ENCODE measurements around the gene NUAK1. TPM values are rescaled to one million over a fixed set of nuclear protein-coding genes. Genes with fewer than 3 reads are reported as not detected.

Gene NUAK1
- polyA plus RNA-seq, 1 donor from 2014 or later, result 8.3 TPM

DNA sequence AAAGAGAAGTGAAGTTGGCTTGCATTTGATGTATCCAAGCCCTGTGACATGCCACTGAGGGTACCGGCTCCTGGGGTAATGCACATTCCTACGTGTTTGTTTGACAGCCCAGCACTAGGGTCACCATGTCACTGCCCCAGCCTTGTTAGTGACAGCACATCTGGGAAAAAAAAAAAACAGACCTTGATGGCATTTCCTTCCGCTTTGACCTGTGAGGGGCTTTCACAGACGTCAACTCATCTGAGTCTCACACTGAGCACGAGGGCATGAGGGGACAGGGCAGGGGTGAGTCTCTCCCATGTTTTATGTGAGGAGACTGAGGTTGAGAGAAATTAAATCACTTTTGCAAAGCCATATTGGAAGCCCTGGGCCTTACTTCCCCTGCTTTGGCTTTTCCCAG is 111.5 kb downstream of the NUAK1 start (continued):
- TF ChIP-seq, protein P1, sequence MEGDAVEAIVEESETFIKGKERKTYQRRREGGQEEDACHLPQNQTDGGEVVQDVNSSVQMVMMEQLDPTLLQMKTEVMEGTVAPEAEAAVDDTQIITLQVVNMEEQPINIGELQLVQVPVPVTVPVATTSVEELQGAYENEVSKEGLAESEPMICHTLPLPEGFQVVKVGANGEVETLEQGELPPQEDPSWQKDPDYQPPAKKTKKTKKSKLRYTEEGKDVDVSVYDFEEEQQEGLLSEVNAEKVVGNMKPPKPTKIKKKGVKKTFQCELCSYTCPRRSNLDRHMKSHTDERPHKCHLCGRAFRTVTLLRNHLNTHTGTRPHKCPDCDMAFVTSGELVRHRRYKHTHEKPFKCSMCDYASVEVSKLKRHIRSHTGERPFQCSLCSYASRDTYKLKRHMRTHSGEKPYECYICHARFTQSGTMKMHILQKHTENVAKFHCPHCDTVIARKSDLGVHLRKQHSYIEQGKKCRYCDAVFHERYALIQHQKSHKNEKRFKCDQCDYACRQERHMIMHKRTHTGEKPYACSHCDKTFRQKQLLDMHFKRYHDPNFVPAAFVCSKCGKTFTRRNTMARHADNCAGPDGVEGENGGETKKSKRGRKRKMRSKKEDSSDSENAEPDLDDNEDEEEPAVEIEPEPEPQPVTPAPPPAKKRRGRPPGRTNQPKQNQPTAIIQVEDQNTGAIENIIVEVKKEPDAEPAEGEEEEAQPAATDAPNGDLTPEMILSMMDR (IDR thresholded peaks at IDR 0.05; ENCODE audit: poor library complexity, severe bottlenecking), result no peak
- no peak for TF ChIP-seq TAF1 (IDR thresholded peaks at IDR 0.05; ENCODE audit: low read depth)
- TF ChIP-seq RAD21 (conservative IDR thresholded peaks at IDR 0.05), result no peak

DNA sequence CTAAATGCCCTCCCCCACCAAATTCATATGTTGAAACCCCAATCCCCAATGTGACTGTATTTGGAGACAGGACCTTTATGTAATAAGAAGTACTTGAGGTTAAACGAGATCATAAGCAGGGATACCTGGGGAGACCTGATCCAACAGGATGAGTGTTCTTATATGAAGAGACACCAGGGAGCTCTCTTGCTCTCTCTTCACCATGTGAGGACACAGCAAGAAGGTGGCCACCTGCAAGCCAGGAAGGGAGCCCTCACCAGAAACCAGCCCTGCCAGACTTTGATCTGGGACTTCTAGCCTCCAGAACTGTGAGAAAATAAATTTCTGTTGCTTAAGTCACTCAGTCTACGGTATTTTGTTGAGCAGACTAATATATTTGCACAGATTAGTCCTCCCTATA is 113.6 kb downstream of the NUAK1 start:
- H3K4me3 ChIP-seq (ENCODE audit: low read length), result no peak overlapping the region
- H3K4me2 ChIP-seq (ENCODE audit: low read length), result no peak overlapping the region
- no peaks in the 10 kb centered on the region for H3K79me2 ChIP-seq (replicated peaks; ENCODE audit: insufficient read depth, low read length)
- H3K27me3 ChIP-seq (ENCODE audit: insufficient read depth, low read depth, low read length), result no peaks in the 10 kb centered on the region
- no peaks in the 10 kb centered on the region for H3F3A ChIP-seq (ENCODE audit: insufficient read depth, low read length, poor library complexity, severe bottlenecking)
- no peak overlapping the region for H3K9ac ChIP-seq (ENCODE audit: low read length)
- no peaks in the 10 kb centered on the region for H3K36me3 ChIP-seq (ENCODE audit: insufficient read depth, low read length)
- H3K27ac ChIP-seq (ENCODE audit: low read length), result no peak overlapping the region
- H3K9me3 ChIP-seq (ENCODE audit: low read length), result no peaks in the 10 kb centered on the region
- no peak overlapping the region for H2AFZ ChIP-seq (ENCODE audit: low read depth, low read length)
- no peaks in the 10 kb centered on the region for H3K9me2 ChIP-seq (ENCODE audit: insufficient read depth, low read length)
- H4K20me1 ChIP-seq (ENCODE audit: insufficient read depth), result no peaks in the 10 kb centered on the region
- TF ChIP-seq, protein P1 (IDR thresholded peaks at IDR 0.05; ENCODE audit: poor library complexity, severe bottlenecking), result no peak
- no peak for TF ChIP-seq POLR2AphosphoS5 (IDR thresholded peaks at IDR 0.05)

DNA sequence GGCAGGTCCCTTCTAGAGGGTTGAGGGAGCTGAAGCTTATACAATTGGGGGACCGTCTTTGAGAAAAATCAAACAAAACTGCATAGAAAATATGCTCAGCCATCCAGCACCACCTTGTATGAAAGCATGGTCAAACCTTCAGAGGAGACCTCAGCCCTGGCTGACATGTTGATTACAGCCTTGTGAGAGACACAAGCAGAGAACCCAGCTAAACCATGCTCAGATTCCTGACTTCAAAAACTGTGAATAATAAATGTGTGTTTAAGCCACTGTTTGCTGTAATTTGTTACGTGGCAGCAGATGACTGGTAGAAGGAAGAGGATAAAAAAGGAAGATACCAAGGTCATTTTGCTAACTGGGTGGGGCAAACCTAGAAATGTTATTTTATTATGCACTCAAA is 115.7 kb downstream of the NUAK1 start:
- Histone ChIP-seq H3K9me3 (ENCODE audit: low read length) (peaks cover 4% of the 10 kb centered on the region), H3K79me2 (replicated peaks; ENCODE audit: insufficient read depth, low read length) (no peaks in the 10 kb centered on the region), H3K9ac (ENCODE audit: low read length) (no peak overlapping the region), H3K27ac (ENCODE audit: low read length) (no peak overlapping the region), H3K36me3 (ENCODE audit: insufficient read depth, low read length) (no peaks in the 10 kb centered on the region), H3K27me3 (ENCODE audit: insufficient read depth, low read depth, low read length) (no peaks in the 10 kb centered on the region), H3K4me2 (ENCODE audit: low read length) (no peak overlapping the region), H3K4me3 (ENCODE audit: low read length) (no peak overlapping the region), H3K9me2 (ENCODE audit: insufficient read depth, low read length) (no peaks in the 10 kb centered on the region), H4K20me1 (ENCODE audit: insufficient read depth) (no peaks in the 10 kb centered on the region), H3F3A (ENCODE audit: insufficient read depth, low read length, poor library complexity, severe bottlenecking) (no peaks in the 10 kb centered on the region), H2AFZ (ENCODE audit: low read depth, low read length) (no peak overlapping the region)
- TF ChIP-seq POLR2AphosphoS5 (IDR thresholded peaks at IDR 0.05), result no peak
- TF ChIP-seq EZH2 (IDR thresholded peaks at IDR 0.05; ENCODE audit: borderline replicate concordance, insufficient read depth, low read length, poor library complexity, severe bottlenecking), result no peak
- TF ChIP-seq TAF1 (IDR thresholded peaks at IDR 0.05; ENCODE audit: low read depth), result no peak
- TF ChIP-seq, protein P2, sequence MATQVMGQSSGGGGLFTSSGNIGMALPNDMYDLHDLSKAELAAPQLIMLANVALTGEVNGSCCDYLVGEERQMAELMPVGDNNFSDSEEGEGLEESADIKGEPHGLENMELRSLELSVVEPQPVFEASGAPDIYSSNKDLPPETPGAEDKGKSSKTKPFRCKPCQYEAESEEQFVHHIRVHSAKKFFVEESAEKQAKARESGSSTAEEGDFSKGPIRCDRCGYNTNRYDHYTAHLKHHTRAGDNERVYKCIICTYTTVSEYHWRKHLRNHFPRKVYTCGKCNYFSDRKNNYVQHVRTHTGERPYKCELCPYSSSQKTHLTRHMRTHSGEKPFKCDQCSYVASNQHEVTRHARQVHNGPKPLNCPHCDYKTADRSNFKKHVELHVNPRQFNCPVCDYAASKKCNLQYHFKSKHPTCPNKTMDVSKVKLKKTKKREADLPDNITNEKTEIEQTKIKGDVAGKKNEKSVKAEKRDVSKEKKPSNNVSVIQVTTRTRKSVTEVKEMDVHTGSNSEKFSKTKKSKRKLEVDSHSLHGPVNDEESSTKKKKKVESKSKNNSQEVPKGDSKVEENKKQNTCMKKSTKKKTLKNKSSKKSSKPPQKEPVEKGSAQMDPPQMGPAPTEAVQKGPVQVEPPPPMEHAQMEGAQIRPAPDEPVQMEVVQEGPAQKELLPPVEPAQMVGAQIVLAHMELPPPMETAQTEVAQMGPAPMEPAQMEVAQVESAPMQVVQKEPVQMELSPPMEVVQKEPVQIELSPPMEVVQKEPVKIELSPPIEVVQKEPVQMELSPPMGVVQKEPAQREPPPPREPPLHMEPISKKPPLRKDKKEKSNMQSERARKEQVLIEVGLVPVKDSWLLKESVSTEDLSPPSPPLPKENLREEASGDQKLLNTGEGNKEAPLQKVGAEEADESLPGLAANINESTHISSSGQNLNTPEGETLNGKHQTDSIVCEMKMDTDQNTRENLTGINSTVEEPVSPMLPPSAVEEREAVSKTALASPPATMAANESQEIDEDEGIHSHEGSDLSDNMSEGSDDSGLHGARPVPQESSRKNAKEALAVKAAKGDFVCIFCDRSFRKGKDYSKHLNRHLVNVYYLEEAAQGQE (IDR thresholded peaks at IDR 0.05; ENCODE audit: borderline replicate concordance), result no peak
- TF ChIP-seq SMC3 (conservative IDR thresholded peaks at IDR 0.05; ENCODE audit: poor library complexity), result no peak
- TF ChIP-seq, protein P1 (IDR thresholded peaks at IDR 0.05; ENCODE audit: poor library complexity, severe bottlenecking), result no peak
- TF ChIP-seq RAD21 (conservative IDR thresholded peaks at IDR 0.05), result no peak
- TF ChIP-seq EP300 (conservative IDR thresholded peaks at IDR 0.05; ENCODE audit: poor library complexity, severe bottlenecking), result no peak
- no peak for TF ChIP-seq MXI1 (conservative IDR thresholded peaks at IDR 0.05; ENCODE audit: poor library complexity, severe bottlenecking)
